ENCODE measurements around the gene MBD2. TPM values are rescaled to one million over a fixed set of nuclear protein-coding genes. Genes with fewer than 3 reads are reported as not detected.

MBD2 gene
- total RNA-seq, 1 experiment from 2014 or later: 55.9 TPM

Other genes starting within 250 kb of the MBD2 start
- gene POLI, start 44.8 kb upstream of the MBD2 start, total RNA-seq (2014; rRNA removed; shearing (Covaris generic)): 30.7 and 55.2 TPM in 2 replicates
- gene STARD6, start 133.2 kb upstream of the MBD2 start, total RNA-seq (2014; rRNA removed; shearing (Covaris generic)): not detected in 2 replicates
- gene C18orf54, start 133.2 kb upstream of the MBD2 start, total RNA-seq (2014; rRNA removed; shearing (Covaris generic)): 10.3 and 13.4 TPM in 2 replicates

All from H7 (cell line).